HG02588 (cell line): ENCODE measurements around the gene GFER.

ENCODE experiments used
- ATAC-seq: cut with Tn5 transposase; IDR thresholded peaks from one replicate; pipeline ENCODE4 v1.9.1; 2021; ENCODE audit warnings: mild to moderate bottlenecking, moderate library complexity; ENCODE audit not compliant: unreplicated experiment

The GFER gene

DNA sequence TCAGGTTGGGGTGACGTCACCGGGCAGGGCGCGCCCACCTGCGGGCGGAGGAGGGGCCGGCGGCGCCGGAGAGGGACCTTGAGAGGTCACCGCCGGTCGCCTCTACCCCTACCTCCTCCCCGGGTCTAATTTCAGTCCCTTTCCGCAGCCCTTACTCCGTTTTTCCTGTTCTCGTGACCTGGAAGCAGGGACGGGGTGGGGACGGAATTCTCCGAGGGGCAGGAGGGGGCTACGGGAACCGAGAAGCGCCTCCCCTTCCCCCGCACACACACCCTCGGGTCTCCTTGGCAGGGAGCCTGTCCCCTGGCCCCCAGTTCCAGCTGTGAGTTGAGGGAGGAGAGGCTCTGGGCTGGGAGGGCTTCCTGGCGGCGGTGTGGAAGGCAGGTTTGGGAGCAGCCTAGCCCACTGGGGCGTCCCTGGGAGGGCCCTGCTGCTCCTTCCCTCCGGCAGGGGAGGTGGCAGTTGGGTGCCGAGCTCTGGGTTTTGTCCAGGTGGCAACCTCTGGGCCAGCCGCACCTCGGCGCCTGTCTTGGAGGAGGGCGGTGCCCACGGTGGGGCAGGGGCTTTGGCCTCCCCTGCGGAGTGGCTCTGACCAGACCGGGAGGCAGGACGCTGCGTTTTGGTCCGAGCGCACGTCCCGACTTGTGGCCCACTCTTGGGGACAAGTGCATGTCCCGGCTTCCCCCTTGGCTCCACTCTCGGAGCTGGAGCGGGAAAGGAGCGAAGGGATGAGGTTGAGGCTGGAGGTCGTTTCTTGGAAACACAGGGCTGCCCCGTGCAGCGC is 6.5 kb downstream of the GFER start:
- ATAC-seq: no peak

DNA sequence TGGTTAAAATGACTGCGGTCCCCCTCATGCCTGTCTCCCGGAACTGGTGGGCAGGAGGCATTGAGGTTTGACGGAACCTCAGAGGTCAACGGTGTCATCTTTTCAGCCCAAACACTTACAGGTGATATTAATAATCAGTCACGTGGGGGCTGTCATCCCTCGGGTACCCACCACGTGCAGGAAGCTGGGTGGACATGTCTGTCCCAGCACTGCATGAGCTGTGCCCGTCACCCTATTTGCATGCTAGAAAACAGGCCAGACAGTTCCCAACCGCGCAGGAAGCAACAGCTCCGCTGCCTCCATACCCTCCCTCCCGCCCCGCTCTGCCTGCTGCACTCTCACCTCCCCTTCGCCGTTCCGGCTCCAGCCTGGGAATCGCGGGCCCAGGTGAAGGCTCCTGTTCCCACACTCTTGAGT is 7.2 kb downstream of the GFER start:
- no peak for ATAC-seq

DNA sequence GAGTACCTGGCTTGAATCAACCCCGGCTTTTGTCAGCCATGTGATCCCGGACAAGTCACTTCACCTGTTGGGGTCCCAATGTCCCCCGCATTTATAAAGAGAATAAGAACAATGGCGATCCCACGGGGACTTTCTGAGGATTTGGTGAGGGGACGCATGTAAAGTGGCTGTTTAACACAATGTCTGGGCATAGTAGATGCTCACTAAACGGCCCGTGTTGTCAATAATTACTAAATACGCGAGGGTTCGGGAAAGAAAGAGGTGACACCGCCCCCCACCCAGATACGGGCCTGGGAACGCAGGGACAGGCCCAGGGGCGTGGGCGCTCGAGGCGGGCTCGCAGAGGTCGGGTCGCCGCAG is 7.6 kb downstream of the GFER start:
- ATAC-seq: no peak

DNA sequence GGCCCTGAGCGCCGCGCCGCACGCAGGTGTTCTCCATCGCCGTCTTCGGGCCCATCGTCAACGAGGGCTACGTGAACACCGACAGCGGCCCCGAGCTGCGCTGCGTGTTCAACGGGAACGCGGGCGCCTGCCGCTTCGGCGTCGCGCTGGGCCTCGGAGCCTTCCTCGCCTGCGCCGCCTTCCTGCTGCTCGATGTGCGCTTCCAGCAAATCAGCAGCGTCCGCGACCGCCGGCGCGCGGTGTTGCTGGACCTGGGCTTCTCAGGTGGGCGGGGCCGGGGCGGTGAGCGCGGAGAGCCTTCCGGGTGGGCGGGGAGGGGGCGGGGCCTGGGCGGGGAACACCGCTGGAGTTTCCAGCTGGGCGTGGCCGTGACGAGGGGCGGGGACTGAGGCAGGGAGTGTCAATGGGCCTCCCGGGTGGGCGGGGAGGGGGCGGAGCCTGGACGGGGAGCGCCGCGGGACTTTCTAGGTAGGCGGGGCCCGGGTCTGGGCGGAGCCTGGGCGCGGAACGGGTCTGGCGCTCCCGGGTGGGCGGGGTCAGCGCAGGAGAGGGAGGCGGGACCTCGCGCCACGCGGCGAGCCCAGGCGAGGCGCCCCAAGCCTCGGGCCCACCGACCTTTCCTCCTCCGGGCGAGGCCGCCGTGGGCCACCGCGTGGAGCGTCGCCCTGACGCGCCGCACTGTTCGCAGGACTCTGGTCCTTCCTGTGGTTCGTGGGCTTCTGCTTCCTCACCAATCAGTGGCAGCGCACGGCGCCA is 8.1 kb downstream of the GFER start:
- peak; percentile 44 for ATAC-seq

DNA sequence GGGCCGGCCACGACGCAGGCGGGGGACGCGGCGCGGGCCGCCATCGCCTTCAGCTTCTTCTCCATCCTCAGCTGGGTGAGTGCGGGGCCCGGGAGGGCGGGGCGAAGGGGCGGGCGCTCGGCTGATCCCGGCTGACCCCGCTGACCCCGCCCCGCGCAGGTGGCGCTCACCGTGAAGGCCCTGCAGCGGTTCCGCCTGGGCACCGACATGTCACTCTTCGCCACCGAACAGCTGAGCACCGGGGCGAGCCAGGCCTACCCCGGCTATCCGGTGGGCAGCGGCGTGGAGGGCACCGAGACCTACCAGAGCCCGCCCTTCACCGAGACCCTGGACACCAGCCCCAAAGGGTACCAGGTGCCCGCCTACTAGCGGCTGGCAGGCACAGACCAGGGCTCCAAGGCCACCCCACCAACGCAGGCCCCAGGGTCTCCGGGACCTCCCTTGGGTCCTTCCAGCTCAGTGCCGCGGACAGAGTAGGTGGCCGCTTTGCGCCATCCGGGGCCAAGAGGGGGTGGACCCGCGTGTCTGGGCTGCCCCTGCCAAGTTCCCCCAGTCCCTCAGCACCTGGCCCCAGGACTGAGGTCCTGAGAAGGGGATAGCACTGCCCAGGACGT is 8.8 kb downstream of the GFER start:
- no peak for ATAC-seq

DNA sequence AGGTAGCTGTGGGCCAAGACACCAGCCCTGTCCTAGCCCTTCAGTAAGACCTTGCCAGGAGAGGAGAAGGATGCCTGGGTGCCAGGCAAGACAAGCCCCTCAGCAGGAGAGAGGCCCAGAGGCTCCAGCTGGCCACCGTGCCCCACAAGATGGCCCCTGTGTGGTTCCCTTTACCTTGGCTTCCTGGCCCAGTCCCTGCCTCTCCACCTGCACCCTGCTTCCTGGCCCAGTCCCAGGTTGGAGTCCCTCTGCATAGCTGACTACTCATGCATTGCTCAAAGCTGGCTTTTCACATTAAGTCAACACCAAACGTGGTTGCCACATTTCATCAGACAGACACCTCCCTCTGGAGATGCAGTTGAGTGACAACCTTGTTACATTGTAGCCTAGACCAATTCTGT is 9.7 kb downstream of the GFER start:
- ATAC-seq: no peak

DNA sequence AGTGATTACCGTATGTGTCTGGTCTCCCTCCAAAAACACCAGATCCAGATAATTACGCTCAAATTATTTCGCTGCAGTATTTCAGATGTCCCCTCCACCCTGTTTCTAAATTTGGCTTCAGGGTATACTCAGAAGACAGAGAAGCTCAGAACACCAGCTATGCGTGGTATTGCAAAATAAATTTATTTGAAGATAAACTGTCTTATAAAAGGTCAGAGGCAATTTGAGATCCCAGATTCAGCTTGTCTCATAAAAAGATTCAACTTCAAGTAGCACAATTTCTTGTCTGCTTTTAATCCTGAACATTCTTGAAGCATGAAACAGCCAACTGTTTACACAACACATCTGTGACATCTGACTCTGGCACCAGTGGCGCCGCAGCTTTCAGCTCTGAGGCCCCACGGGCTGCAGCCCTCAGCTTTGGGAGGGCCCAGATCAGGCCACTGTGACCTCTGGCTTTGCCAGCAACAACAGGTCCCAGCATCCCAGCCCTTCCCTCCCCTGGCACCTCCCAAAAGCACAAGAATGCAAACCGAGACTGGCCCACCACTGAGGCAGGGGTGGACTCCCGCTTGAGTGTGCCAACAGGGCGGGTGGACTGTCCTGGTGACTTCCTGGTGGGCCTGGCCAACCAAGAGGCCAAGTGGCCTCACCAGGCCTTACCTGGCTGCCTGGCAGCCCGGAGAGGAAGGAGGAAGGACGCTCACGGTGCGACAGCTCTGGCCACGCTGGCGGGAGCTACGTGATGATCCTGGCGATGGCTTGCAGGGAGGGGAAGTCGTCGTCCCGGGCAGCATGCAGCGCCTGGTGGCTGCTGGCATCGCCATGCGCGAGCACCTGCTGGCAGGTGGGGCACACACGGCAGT is 13.7 kb downstream of the GFER start:
- no peak for ATAC-seq

DNA sequence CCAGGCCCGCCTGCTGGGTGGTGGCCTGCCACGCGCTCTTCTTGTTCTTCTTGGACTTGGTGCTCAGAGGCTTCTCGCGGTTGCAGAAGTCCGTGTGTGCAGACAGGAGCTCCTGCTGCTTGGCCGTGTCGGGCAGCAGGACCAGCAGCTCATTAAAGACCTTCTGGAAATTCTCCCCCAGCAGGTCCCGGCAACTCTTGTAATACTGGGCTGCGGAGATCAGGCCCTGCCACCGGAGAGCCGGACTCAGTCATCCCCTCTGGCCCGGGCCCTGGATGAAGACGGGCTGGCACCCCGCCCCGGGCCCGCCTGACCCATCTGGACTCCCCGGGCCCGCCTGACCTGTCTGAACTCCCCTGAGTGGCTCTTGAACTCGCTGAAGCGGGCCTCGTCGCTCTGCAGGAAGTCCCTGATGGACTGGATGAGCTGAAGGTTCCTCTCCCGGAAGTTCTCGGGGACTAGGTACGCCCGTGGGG is 14.4 kb downstream of the GFER start:
- ATAC-seq: no peak

DNA sequence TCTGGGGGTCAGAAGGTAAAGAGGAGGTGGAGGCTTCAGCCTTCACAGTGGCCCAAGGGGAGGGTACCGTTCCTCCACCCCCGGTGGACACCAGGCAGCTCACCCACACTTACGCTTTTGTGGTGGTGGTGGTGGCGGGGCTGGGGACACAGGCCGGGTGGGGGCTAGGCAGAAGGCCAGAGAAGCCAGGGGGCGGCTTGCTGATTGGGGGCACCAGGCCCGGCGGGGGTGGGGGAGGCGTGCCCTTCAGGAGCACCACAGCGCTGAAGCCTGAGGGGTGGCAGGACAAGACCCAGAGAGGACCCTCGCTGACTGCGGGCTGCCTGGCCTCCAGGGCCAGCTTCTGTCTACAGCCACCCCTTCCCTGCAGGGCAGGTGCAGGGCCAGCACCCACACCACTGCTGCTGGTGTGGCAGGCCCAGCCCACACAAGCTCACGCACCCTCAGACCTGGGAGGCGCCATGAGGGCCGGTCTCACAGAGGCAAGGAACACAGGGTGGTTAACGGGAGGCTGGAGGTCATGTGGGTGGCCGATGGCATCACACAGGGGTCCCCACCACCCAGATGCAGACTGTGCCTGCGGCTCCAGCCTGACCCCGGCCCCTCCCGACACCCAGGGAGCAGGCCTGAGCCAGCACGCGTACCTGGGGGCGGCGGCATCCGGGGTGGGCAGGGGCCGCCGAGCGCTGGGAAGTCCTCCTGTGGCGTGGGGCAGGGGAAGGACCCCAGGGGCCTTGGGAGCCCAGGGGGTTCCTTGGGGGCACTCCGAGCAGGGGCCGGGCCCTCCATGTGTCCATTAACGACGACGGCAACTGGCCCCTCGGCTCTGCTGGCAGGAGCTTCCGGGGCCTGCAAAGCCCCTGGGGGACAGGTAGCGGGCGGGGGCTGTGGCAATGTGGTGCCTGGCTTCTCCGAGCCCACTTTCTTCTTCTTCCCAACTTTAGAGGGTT is 15.1 kb downstream of the GFER start:
- no peak for ATAC-seq

DNA sequence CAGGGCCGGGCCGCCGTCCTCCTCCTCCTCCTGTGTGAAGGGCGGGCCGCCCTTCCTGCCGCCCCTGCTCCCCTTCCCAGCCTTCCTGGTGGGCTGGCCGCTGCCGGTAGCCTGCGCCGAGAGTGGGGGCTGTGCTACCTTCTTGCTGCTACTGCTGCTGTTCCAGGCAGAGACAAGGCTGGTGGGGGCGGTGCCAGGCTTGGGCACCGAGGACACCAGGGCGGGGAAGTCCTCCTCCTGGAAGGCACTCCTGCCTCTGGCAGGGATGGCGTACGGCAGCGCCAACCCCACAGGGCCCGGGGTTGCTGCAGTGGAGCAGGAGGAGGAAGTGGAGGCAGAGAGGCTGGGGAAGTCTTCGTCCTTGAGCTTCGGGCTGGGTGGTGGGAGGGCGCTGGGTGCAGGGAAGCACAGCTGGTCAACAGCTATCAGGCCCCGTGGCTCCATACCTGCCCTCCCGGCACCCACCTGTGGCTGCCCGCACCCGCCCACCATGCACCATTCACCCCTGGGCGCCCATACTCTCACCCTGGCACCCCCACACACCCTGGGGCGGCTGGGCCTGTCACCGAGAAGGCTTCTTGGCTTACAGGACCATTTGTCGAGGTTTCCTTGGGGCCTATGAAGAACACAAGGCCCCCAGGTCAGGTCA is 16.0 kb downstream of the GFER start:
- no peak for ATAC-seq

DNA sequence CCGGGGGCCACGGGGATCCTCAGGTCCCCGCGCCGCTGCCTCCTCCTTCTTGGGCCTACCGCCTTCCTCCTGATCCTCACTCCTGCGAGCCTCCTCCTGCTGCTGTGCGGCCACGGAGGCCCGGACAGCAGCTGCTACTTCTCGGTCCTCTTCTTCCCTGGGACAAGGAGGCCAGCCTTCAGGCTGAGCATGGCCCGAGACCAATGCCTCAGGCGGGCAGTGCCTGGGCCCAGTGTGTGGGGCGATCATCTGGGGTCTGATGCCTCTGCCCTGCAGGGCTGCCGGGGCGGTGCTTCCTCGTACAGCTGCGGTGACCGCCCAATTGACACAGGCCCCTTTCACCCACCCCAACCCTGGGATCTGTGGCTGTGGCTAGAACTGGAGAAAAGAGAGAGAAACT is 17.0 kb downstream of the GFER start:
- no peak for ATAC-seq

DNA sequence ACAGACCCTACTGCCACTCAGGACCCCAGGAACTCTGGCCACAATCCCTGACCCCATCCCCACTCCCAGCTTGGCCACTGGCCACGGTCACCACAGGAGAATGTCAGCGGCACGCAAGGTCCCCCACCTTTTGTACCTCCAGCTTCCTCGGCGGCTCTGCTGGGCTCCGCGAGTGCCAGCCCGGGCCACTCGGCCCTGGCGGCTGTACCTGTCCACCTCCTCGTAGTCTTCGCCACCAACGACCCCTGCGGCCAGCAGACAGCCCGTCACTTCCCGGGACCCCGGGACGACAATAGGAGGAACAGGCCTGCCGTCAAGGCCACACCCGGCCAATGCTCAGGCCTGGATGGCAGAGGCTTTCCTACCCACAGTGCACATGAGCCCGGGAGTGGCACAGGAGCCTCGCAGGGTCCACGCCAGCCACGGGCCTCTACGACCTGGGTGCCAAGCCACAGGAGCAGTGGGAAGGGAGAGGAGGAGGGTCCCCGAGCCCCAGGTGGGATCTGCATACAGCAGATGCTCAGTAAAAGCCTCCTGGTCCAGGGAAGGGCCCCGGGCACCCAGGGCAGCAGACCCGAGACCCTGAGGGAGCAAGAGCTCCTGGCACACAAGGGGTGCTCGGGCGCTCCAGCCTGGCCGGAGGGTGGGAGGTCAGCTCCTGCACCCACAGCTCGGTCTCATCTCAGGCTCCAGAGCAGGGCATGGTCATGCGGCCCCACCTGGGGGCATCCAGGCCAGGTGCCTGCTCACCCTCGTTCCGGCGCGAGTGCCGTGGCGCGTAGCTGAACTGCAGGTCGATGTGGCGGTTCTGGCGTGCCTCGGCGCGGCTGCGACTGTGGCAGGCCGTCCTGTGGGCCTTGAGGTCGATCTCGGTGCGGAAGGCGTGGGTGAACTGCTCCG is 17.7 kb downstream of the GFER start:
- no peak for ATAC-seq

DNA sequence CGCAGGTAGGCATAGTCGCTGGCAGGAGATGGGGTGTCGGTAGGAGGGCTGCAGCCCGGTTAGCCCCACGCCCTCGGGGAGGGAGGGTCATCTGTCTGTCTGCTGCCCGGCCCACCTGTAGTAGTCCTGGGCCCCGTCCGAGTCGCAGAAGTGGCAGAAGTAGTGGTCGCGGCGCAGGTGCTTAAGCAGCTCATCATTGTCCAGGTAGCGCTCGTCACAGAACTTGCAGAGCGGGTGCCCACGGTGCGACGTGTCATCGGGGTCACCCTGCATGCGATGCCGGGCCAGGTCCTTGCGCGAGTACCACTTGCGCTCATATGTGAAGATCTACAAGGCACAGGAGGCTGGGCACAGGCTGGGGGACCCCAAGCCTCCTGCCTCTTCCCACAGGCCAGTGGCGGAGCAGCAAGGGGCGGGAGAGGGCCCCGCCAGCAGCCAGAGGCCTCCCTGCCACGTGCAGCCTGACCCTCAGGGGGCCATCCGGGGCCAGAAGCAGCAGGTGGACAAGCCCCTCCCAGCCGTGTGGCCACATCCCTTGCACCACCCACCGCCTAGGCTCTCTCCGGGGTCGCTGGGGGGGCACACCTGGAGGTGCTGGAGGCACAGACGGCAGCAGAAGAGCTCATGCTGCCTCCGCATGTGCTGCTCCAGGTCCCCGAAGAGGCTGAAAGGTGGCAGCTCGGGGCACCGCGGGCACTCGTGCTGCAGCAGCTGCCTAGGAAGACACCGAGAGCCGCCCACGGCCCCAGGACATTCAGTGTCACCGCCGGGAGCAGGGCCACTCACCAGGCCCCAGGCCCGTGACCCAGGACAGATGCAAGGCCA is 18.6 kb downstream of the GFER start:
- no peak for ATAC-seq

DNA sequence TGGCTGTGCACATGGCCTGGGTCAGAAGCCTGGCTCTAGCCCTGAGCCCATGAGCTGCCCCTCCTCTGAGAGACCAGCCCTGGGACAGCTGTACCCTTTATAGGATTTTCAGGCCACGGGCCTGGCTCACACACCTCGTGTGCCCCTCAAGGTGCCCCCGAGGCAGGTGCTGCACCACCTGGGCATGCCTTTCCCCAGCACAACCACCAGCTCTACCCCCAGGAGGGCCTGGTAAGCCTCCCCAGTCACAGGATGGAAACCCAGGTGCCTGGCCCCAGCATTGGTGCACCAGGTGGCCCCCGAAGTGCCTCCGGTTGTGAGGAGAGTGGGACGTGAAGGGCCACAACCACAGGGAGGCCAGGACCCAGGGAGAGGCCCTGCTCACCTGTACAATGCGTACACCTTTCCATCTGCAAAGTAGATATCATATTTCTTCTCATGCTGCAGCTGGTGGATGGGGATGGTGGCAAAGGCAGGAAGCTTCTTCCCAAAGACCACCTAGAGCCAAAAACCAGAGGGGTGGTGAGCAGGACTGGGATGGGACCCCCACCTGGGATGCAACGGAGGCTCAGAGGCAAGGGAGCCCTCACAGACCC is 19.3 kb downstream of the GFER start:
- no peak for ATAC-seq

DNA sequence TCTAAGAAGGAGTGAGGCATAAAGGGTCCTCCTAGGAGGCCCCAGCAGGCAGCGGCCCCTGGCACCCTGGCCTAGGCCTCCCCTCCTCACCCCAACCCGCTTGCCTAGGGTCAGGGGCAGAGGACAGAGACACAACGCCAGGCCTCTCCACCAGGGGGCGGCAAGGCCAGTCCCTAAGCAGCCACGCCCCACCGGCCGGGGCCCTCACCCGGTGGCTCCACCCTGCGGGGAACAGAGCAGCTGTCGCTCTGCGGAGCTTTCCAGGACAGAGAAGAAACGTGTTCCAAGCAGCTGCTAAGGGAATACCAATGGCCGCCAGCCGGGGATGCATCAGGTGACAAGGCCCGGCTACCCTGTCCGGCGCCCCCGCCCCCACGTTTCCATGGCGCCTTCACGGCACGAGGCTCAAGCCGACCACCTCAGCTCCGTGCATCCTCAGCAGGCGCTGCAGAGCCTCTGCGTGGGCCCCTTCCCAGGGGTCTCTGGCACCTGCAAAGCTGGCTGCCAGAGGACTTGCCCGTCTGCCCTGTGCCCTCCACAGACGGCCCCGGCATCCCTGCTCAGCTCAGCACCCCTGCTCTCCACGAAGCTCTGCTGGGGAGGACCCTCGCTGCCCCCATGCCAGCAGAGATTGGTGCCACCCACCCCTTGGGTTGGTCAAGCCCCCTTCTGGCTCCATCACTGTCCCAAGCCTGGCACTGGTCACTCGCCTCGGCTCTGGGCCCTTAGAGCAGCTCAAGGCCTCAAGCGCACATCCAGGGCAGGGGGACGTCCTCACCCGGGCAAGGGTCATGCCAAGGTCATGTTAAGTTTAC is 20.0 kb downstream of the GFER start:
- peak; percentile 49 for ATAC-seq

DNA sequence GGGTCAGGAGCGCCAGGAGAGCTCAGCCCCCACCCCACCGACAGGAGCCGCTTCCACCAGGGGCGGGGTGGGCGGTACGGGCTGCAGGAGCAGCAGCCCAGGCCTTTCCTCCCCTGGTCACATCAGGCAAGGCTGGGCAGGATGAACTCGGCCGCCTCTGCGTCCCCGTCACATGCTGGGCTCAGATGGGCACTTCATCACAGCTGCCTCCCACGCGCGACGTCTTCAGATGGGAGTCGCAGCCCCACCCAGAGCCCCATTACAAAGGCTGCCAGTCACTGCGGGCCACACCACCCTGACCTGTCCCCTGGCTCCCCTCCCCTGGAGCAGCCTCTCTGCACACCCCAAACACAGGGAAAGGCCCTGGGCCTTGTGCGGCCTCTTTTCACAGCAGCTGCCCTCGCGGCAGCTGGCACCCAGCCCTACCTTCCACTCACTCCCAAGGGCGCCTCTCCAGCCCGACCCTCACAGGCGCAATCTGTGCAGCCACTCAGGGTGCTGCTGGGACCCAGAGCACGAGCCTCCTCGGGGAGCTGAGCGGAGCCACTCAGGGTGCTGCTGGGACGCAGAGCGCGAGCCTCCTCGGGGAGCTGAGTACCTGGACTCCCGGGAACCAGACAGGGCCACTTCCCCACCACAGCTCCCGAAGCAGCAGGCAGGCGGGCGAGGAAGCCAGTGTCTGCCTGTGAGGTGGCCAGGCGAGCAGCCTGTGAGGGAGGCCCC is 21.0 kb downstream of the GFER start:
- no peak for ATAC-seq
